ENCODE data around the gene SNRNP200. TPM values are rescaled to one million over a fixed set of nuclear protein-coding genes. Genes with fewer than 3 reads are reported as not detected.
A peak's percentile ranks its signal among the peaks of the same experiment; 100 is the strongest.

SNRNP200 gene
- total RNA-seq, 1 donor from 2014 or later: 57.4 TPM

DNA sequence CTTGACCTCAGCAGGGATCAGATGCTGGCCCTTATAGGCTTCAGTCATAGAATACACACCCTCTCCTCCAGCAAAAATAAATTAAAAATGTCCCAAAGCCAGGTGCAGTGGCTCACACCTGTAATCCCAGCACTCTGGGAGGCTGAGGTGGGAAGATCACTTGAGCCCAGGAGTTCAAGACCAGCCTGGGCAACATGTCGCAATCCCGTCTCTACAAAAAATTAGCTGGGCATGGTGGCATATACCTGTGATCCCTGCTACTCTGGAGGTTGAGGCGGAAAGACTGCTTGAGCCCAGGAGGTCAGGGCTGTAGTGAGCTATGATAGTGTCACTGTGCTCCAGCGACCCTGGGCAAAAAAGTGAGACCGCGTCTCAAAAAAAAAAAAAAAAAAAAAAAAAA, 24.5 kb upstream of the SNRNP200 start:
- no peaks in the 10 kb centered on the region for H3K9me3 ChIP-seq
- peaks cover 0 to 6% of the 10 kb centered on the region in 2 donors for H3K4me1 ChIP-seq
- H3K27me3 ChIP-seq: no peaks in the 10 kb centered on the region
- TF ChIP-seq, protein P1, sequence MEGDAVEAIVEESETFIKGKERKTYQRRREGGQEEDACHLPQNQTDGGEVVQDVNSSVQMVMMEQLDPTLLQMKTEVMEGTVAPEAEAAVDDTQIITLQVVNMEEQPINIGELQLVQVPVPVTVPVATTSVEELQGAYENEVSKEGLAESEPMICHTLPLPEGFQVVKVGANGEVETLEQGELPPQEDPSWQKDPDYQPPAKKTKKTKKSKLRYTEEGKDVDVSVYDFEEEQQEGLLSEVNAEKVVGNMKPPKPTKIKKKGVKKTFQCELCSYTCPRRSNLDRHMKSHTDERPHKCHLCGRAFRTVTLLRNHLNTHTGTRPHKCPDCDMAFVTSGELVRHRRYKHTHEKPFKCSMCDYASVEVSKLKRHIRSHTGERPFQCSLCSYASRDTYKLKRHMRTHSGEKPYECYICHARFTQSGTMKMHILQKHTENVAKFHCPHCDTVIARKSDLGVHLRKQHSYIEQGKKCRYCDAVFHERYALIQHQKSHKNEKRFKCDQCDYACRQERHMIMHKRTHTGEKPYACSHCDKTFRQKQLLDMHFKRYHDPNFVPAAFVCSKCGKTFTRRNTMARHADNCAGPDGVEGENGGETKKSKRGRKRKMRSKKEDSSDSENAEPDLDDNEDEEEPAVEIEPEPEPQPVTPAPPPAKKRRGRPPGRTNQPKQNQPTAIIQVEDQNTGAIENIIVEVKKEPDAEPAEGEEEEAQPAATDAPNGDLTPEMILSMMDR (IDR thresholded peaks at IDR 0.05): no peak
- DNase-seq (ENCODE audit: low spot score in 2 of 2): no peak
- no peak overlapping the region for H3K27ac ChIP-seq
- no peak overlapping the region for H3K4me3 ChIP-seq
- intact Hi-C loops (cut with DNase I): loop anchor here (5.0 kb wide), 1 partner anchor 77 kb away; no protein-coding TSS in a partner anchor
- no peaks in the 10 kb centered on the region for H3K36me3 ChIP-seq

DNA sequence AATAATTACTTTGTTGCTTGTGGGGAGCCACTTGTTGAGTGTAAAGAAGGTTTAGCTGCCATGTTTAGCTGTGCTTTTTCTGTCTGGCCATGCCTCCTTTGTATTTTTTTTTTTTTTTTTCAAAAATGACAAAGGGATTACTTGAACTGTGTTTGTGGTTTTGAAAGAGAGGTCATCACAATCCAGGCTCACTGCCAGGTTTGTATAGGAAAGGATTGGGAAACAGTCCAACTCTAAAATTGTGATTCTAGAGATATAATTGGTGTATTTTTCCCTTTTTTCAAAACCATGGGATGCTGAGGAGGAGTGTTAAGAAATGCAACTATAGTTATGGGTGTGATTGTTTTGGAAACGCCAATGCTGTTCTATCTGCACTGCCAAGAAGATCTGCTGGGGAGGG, 24.1 kb upstream of the SNRNP200 start:
- H3K27ac ChIP-seq: no peak overlapping the region
- intact Hi-C loops (cut with DNase I): loop anchor here (5.0 kb wide), 1 partner anchor 78 kb away; no protein-coding TSS in a partner anchor
- H3K9me3 ChIP-seq: no peaks in the 10 kb centered on the region
- no peaks in the 10 kb centered on the region for H3K36me3 ChIP-seq
- H3K27me3 ChIP-seq: no peaks in the 10 kb centered on the region
- no peak overlapping the region for H3K4me3 ChIP-seq
- peaks cover 0 to 6% of the 10 kb centered on the region in 2 donors for H3K4me1 ChIP-seq
- TF ChIP-seq, protein P1 (IDR thresholded peaks at IDR 0.05): no peak
- no peak for DNase-seq (ENCODE audit: low spot score in 2 of 2)

DNA sequence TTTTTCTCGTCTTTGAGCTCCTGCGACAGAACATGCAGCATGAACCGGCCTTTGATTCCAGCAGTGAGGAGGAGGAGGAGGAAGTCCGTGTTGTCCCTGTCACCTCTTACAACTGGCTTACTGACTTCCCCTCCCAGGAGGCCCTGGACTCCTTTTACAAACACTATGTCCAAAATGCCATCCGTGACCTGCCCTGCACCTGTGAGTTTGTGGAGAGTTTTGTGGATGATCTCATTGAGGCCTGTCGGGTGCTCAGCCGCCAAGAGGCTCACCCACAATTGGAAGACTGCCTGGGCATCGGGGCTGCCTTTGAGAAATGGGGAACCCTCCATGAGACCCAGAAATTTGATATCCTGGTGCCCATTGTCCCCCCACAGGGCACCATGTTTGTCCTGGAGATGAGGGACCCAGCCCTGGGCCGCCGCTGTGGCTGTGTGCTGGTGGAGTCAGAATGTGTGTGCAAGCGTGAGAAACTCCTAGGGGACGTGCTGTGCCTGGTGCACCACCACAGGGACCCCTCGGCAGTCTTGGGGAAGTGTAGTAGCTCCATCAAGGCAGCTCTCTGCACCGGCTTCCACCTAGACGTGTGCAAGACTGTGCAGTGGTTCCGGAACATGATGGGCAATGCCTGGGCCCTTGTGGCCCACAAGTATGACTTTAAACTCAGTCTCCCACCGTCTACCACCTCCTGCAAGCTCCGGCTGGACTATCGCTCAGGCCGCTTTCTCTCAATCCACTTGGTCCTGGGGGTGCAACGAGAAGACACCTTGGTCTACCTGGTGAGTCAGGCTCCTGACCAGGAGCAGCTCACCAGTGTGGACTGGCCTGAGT, 21.9 kb upstream of the SNRNP200 start:
- peak in 1 of 2 donors; percentile 60 for DNase-seq (ENCODE audit: low spot score in 2 of 2)
- no peaks in the 10 kb centered on the region for H3K36me3 ChIP-seq
- H3K4me3 ChIP-seq: no peak overlapping the region
- peaks cover 0 to 6% of the 10 kb centered on the region in 2 donors for H3K4me1 ChIP-seq
- H3K9me3 ChIP-seq: no peaks in the 10 kb centered on the region
- TF ChIP-seq, protein P1 (IDR thresholded peaks at IDR 0.05): no peak
- intact Hi-C loops (cut with DNase I): loop anchor here (5.0 kb wide), 1 partner anchor 80 kb away; no protein-coding TSS in a partner anchor
- no peak overlapping the region for H3K27ac ChIP-seq
- no peaks in the 10 kb centered on the region for H3K27me3 ChIP-seq

DNA sequence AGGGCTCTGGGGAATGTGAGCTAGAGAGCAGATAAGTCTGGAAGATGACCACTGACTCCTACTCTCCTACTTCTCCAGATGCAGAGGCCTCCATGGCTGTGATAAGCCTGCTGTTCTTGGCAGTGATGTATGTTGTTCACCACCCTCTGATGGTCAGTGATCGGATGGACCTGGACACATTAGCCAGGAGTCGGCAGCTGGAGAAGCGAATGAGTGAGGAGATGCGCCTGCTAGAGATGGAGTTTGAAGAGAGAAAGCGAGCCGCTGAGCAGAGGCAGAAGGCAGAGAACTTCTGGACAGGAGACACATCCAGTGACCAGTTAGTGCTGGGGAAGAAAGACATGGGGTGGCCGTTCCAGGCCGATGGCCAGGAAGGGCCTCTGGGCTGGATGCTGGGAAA, 21.2 kb upstream of the SNRNP200 start:
- peaks cover 0 to 10% of the 10 kb centered on the region in 2 donors for H3K4me1 ChIP-seq
- no peaks in the 10 kb centered on the region for H3K27me3 ChIP-seq
- H3K36me3 ChIP-seq: no peaks in the 10 kb centered on the region
- DNase-seq (ENCODE audit: low spot score in 2 of 2): peak in 1 of 2 donors; percentile 43
- H3K4me3 ChIP-seq: no peak overlapping the region
- no peak overlapping the region for H3K27ac ChIP-seq
- TF ChIP-seq, protein P1 (IDR thresholded peaks at IDR 0.05): no peak
- no peaks in the 10 kb centered on the region for H3K9me3 ChIP-seq
- intact Hi-C loops (cut with DNase I): loop anchor here (5.0 kb wide), 1 partner anchor 81 kb away; no protein-coding TSS in a partner anchor

DNA sequence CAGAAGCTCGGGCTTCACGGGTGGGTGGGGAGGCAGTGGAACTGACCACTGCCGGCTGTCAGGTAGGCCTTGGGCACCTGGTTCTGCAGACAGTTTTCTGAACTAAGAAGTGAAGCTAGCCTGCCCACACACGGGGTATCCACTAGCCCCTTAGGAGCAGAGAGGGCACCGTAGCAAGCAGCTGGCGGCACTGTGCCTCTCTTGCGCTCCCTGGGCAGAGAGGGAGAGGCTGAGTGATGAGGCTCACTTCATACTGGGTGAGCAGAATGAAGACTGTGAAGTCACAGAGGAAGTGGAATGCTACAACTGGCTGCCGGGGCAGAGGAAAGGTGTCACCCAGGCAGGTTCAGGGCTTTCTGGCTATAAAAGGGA, 20.5 kb upstream of the SNRNP200 start:
- no peaks in the 10 kb centered on the region for H3K36me3 ChIP-seq
- H3K4me3 ChIP-seq: peak overlapping the region; percentile 56 to 72
- H3K27ac ChIP-seq: peak overlapping the region in 1 of 2 donors; percentile 20
- H3K27me3 ChIP-seq: no peaks in the 10 kb centered on the region
- peaks cover 0 to 10% of the 10 kb centered on the region in 2 donors for H3K4me1 ChIP-seq
- DNase-seq (ENCODE audit: low spot score in 2 of 2): peak in 1 of 2 donors; percentile 64
- TF ChIP-seq, protein P1 (IDR thresholded peaks at IDR 0.05): no peak
- H3K9me3 ChIP-seq: no peaks in the 10 kb centered on the region
- intact Hi-C loops (cut with DNase I): loop anchor here (5.0 kb wide), 1 partner anchor 81 kb away; no protein-coding TSS in a partner anchor
